GM19240 (cell line): ENCODE results near the gene MAN2B1.
"Not testable (repeated sequence)": the region's sequence is repeated elsewhere in the genome, so short reads cannot be mapped to it uniquely, and the experiment has no call there.

Experiments
- DNase-seq: peaks from one replicate; pipeline ENCODE4 v3.0.0; 2011; ENCODE audit warnings: low spot score; ENCODE audit not compliant: insufficient read length

The MAN2B1 gene

DNA sequence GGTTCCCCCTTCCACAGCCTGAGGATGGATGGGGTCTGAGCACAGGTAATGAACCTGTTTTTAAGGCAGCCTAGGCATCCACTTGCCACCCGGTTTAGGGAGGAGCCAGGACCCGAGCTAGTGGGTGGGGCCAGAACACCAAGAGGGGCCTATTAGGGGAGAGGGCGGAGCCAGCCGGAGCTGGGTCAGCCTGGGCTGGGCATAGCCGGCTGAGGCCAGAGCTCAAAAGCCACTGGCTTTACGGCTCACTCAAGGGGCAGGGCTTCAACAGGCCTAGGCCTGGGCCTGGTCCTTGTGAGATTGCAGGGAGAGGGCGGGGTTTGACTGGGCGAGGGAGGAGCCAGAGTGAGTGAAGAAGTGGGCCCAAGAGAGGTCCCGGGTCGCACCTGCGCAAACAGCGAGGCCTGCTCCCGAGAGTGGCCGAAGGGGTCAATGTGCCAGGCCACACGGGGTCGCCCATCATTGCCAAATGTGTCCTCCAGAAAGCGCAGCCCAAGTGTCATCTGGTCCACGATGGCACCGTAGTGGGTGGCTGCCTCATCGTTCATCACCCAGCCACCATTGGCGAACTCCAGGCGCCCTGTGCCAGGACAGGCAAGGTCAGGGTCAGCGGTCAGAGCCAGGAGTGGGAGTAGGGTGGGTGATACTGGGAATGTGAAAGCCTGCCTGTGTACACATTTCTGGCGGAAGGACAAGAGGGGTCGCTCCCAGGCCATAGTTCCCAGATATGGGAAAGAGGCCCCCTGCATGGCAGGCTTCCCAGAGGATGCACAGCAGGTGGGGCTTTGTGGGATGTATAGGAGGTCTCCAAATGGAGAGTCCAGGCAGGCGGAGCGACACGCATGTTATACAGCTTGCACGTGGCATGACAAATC, 1.9 kb downstream of the MAN2B1 start:
- no peak for DNase-seq

DNA sequence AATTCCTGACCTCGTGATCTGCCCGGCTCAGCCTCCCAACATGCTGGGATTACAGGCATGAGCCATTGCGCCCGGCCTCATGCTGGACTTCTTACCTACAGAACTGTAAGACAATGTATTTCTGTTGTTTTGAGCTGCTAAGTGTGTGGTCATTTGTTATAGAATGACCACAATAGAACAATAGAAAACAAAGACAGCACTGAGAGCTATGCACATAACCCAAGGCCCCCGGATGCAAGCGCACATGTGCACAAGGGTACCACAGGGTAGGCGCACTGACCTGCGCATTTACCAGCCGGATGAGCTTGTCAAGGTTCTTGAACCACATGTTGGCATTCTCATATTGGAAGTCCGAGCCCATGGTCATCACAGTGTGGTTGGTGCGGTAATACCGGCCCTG, 5.6 kb downstream of the MAN2B1 start:
- no peak for DNase-seq

DNA sequence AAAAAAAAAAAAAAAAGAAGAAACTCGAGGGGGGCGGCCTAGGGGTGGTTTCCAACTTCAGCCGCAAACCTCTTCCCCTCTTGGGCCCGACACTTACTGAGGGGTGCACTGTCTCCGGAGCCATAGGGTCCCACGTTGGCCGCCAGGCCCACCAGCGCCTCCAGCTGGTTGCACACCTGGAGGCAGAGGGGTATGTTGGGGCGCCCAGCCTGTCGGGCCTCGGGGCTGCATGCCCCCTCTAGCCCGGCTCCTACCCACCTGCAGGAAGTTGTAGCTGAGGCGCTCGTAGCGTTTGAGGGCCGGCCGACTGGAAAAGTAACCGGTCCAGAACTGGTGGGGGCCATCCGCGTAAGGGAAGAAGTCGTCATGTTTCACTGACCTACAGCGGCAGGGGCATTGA, 8.6 kb downstream of the MAN2B1 start:
- DNase-seq, result no peak

DNA sequence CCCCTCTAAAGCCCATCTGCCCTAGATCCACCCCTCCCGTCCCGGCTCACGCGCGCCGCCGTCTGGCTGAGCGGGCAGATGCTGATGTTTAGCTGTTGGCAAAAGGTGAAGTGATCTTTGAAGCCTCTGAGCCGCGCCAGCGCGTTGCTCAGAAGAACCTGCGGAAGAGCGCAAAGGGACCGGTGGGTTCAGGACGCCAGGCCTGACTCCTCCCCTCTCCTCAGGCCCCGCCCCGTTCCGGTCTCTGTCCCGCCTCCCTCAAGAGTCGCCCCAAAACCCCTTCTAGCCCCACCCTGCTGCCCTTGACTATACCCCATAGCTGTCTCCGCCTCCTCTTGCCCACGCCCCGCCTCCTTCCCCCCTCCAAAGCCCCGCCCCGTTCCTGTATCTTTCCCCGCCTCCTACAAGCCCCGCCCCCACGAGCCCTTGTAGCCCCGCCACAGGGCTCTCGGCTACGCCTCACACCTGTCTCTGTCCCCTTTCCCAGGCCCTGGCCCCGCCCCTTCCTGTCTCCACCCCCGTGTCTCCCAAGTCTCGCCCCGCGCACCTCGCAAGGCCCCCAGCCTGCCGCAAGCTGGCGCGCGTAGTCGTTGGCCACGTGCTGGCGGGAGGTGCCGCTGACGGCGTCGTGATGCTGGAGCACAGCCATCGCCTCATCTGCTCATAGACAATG, 9.5 kb downstream of the MAN2B1 start:
- DNase-seq, result no peak

DNA sequence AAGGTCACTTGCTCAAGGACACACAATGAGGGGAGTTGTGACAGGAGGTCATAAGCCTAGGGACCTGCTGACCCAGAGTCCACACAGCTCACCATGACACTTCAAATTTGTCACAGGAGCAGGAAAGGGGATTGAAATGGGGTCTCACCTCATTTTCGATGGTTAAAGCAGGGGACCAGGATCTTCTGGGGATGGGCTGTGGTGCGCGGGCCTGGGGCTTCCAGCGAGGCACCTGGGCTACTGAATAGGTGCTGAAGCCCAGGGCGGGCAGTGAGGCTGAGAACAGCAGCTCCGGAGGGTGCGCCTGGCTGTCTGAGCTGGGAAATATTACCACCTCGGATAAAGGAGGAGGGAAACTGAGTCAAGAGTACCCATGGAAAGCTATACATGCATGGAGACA, 11.0 kb downstream of the MAN2B1 start:
- no peak for DNase-seq

DNA sequence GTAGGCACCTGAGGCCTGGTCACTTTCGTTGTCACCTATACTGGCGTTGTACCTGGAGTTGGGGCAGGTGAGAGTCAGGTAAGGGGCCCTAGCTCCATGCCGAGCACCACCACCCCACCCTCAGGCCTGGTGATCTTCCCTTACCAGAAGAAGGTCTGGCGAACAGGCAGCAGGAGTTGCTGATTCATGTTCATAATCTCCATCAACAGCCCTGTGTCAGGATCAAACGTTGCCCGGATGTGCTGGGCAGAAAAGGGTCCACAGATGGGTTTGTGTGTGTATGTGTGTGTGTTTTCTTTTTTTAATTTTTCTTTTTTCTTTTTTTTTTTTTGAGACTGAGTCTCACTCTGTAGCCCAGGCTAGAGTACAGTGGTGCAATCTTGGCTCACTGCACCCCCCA, 14.3 kb downstream of the MAN2B1 start:
- DNase-seq, result no peak

DNA sequence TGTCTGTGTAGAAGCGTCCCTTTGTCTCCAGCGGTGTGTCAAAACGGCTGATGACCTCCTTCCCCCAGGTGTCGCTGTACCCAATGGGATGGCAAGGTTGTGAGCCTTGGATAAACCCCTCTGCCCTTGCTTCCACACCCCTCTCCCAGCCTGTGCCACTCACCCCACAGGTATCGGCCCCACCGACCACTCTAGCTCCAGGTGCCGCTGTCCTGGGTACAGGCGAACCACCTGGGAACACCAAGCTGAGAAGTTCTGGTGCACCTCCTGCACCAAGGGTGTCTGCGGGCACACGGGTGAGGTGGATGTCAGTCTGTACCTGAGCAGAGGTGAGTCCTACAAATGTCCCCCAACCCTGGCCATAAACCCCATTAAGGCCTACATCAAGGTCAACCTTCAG, 16.6 kb downstream of the MAN2B1 start:
- no peak for DNase-seq

DNA sequence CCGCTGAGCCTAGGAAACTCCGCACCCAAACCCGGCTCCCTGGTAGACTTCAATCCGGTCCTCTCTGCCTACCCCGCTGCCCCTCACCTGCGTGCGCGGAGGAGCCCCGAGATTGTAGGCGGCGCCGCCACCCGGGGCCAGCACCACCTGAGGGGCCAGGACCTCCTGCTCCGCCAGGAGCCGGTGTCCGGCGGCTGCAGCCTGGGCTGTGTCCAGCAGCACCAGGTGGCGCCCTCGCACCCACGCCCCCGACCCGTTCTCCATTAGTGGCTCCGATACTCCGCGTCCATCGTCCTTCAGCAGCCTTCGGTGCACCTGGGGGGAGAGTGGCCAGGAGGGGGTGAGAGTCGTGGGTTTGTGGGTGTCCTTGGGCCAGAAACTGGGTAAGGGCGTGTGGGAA, 18.5 kb downstream of the MAN2B1 start:
- DNase-seq, result no peak

DNA sequence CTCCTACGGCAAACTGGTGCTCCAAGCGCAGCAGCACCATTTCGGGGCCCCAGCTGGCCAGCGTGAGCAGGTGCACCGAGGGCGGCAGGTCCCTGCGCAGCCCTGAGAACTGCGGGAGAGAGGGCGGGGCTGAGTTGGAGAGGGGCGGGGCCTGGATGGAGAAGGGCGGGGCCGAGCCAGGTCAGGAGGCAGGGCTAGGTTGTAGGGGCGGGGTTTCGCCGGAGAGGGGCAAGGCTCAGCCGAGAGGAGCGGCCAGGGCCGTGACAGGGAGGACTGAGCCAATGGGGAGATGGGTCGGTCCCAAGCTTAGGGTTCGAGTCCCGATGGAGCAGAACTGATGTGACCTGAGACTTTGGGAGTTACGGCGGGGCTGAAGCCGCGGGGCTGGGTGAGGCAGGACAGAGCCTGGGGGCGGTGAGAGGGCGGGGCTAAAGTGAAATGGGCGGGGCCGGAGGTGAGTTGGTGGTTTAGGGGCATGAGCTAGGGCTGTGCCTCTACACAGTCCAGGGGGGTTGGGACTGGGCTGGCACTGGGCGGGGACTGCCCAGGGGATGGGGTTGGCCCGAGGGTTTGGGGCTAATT, 19.0 kb downstream of the MAN2B1 start:
- DNase-seq, result no peak

DNA sequence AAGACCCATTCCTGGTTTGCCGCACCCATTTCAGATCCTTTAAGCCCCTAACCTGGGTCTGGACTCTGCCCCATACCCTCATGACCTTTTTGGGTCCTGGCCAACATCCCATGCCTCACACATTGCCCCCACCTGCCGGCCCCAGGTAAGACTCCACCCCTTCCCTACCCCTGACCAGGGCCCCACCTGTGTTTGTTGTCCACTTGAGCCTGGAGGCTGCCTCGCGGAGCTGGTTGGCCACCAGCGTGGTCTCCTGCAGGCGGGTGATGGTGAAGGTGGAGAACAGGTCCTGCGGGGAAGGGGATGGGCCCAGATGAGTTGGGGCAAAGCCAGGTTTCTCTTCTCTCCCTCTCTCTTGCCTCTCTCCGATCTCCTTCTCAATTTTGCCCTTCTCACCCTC, 19.5 kb downstream of the MAN2B1 start:
- DNase-seq, result no peak

DNA sequence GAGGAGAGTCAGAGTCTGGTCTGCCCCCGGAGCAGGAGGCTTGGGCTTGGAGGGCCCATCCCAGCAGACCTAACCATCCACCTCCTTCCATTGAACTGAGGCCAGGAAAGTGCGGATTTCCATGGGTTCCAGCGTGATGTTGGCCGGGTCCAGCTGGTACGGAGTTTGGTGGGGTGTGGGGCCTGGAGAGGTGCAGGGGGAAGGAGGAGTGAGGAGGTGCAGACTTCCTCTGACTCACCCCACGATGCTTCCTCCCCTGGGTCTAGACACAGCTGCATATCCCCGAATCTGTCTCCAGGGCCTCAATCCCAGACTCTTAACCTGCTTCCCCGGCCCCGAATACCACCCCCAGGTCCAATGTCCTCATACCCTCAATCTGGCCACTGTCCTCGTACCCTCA, 20.0 kb downstream of the MAN2B1 start:
- DNase-seq, result no peak

DNA sequence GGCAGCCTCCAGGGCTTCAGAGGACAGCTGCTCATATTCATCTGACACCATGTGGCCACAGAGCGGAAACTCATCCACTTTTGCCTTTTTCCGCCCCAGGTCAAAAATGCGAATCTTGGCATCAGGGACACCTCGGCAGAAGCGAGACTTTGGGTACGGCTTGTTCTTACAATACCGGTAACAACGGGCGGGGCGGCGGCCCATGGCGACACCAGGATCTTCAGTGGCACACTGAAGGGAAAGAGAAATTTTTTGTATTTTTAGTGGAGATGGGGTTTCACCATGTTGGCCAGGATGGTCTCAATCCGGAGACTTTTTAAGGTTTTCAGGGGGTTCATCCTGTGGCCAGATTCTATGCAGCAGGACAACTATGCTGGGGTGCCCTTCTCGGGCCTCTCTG, 22.8 kb downstream of the MAN2B1 start:
- not testable (repeated sequence) for DNase-seq

DNA sequence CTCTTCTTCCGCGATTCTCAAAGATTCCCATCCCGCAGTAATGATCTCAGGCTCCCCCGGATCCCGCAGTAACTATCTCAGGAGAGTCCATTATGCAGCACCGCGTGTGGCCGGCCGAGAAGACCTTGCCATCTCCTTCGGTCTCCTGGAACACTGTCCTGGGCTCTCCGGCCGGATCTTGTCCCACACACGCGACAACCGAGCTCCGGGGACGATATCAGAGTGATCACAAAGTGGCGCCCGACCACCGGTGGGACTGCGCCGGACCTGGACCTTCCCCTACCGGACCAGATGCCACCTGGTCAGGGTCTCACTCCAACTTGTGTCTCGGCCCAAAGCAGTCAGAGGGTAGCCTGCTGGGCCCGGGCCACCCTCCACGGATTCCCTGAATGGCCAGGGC, 24.0 kb downstream of the MAN2B1 start:
- no peak for DNase-seq

DNA sequence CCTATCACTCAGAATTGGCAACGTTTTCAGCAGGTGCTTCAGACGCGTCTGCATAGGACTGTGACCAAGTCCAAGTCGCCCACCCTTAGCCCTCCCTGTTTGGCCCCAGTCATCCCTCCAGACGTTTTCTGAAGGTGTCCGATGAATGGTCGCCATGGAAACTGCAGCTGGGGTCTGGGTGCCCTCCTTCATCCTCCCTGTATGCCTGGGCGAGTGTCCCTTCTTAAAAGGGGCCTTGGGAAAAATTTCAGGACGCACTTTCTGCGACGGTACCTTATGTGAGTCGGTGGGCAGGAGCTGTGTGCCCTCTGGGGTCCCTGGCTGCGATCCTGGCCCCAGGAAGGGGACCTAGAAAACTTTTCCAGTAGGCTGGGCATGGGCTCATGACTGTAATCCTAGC, 25.1 kb downstream of the MAN2B1 start:
- DNase-seq, result no peak

DNA sequence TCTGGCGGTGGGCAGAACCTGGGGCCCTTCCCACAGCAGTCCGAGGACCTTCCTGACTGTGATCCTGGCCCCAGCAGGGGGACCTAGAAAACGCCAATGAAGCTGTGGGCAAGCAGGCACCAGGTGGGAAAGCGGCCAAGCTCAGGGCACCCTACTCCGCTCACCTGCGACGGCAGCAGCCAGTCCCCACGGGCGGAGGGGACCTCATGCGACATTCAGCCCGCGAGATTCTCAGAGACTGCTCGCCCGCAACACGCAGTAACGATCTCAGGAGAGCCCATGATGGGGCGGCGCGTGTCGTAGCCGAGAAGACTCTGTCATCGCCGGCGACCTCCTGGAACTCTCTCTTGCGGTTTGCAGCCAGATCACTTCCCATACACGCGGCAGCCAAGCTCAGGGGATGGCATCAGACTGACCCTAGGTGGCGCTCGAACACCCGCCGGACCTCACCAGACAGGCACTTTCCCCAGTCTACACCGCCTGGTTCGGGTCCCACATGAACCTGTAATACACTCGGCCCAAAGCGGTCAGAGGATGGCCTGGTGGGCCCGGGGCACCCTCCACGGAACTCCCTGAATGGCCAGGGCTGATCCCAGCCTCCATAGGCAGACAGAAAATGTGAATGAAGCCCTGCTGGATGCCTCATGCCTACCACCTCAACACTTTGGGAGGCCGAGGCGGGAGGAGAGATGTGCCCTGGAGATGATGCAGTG, 26.5 kb downstream of the MAN2B1 start:
- DNase-seq, result peak; percentile 69

DNA sequence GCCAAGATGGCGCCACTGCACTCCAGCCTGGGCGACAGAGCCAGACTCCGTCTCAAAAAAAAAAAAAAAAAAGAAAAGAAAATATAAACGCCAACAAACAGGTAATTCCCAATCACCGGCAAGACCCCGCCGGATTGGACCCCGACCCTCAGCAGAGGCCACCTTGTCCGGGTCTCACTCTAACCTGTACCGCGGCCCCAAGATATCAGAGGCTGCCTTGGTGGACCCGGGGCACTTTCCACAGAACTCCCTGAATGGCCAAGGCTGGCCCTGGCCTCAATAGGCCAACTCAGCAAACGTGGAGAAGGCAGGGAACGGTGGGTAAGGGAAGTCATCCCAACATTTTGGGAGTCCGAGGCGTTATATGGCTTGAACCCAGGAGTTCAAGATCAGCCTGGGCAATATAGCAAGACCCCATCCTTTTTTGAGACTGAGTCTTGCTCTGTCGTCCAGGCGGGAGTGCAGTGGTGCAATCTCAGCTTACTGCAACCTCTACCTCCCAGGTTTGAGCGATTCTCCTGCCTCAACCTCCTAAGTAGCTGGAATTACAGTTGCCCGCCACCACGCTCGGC, 27.8 kb downstream of the MAN2B1 start:
- no peak for DNase-seq

DNA sequence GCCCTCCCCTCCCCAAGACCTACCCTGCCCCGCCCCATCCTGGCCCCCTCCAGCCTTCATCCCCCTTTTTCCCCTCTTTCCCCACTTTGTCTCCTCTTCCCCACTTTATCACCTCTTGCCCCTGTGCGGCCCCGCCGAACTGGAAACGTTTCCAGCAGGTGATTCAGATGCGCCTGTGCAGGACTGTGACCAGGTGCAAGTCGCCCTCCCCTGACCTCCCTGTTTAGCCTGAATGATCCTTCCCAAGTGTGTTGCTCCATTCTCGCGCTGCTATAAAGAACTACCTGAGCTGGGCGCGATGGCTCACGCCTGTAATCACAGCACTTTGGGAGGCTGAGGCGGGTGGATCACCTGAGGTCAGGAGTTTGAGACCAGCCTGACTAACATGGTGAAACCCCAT, 29.9 kb downstream of the MAN2B1 start:
- DNase-seq, result no peak

DNA sequence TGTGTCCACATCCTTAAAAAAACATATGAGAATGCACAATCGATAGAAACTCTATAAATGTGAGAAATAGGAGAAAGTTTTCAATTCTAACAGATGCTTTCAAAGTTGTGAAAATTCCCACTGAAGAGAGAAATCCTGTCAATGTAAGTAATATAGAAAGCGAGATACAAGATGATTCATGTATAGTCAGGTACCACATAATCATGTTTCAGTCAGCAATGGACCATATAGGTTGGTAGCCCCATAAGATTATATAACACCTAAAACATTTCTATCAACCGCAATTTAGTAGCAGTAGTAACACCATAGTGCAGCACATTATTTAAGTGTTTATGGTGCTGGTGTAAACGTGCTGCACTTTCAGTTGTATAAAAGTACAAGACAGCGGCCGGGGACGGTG, 37.3 kb downstream of the MAN2B1 start:
- DNase-seq, result no peak

DNA sequence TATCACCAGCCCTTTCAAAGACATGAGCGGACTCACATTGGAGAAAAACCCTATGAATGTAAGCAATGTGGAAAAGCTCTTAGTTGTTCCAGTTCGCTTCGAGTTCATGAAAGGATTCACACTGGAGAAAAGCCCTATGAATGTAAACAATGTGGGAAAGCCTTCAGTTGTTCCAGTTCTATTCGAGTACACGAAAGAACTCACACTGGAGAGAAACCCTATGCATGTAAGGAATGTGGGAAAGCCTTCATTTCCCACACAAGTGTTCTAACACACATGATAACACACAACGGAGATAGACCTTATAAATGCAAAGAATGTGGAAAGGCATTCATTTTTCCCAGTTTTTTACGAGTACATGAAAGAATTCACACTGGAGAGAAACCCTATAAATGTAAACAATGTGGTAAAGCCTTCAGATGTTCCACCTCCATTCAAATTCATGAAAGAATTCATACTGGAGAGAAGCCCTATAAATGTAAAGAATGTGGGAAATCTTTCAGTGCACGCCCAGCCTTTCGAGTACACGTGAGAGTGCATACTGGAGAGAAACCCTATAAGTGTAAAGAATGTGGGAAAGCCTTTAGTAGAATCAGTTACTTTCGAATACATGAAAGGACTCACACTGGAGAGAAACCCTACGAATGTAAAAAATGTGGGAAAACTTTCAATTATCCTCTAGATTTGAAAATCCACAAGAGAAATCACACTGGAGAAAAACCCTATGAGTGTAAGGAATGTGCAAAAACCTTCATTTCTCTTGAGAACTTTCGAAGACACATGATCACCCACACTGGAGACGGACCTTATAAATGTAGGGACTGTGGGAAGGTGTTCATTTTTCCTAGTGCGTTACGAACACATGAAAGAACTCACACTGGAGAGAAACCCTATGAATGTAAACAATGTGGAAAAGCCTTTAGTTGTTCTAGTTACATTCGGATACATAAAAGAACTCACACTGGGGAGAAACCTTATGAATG, 38.2 kb downstream of the MAN2B1 start:
- DNase-seq, result no peak

DNA sequence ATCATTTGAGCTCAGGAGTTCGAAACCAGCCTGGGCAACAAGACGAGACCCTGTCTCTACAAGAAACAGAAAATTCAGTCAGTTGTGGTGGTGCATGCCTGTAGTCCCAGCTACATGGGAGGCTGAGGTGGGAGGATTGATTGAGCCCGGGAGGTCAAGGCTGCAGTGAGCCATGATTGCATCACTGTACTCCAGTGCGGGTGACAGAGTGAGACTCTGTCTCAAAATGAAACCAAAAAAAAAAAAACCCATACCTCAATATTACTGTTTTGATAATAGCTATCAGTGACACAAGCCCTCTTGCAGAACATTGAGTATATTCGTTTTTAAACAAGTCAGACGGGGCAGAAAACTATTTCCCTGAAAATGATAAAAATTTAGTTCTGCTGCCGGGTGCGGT, 39.6 kb downstream of the MAN2B1 start:
- no peak for DNase-seq
